Measurements from ENCODE around the gene PLTP.
A peak's percentile ranks its signal among the peaks of the same experiment; 100 is the strongest.

Gene PLTP

GRCh38 chr20:45873409-45874103 is 38.4 kb downstream of the PLTP start:
- TF ChIP-seq, protein P1, sequence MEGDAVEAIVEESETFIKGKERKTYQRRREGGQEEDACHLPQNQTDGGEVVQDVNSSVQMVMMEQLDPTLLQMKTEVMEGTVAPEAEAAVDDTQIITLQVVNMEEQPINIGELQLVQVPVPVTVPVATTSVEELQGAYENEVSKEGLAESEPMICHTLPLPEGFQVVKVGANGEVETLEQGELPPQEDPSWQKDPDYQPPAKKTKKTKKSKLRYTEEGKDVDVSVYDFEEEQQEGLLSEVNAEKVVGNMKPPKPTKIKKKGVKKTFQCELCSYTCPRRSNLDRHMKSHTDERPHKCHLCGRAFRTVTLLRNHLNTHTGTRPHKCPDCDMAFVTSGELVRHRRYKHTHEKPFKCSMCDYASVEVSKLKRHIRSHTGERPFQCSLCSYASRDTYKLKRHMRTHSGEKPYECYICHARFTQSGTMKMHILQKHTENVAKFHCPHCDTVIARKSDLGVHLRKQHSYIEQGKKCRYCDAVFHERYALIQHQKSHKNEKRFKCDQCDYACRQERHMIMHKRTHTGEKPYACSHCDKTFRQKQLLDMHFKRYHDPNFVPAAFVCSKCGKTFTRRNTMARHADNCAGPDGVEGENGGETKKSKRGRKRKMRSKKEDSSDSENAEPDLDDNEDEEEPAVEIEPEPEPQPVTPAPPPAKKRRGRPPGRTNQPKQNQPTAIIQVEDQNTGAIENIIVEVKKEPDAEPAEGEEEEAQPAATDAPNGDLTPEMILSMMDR (IDR thresholded peaks at IDR 0.05; ENCODE audit: low read depth, low read length, missing control alignments), result no peak
- in situ Hi-C loops (cut with HindIII; ENCODE audit: low sequenced_read_pairs), result no loop called here
- no peak for DNase-seq (ENCODE audit: low read depth)
- no peak overlapping the region for H3K4me3 ChIP-seq (ENCODE audit: low read depth, low read length)

GRCh38 chr20:45872626-45873025 is 39.3 kb downstream of the PLTP start:
- H3K4me3 ChIP-seq (ENCODE audit: low read depth, low read length), result no peak overlapping the region
- TF ChIP-seq, protein P1 (IDR thresholded peaks at IDR 0.05; ENCODE audit: low read depth, low read length, missing control alignments), result no peak
- DNase-seq (ENCODE audit: low read depth), result no peak
- in situ Hi-C loops (cut with HindIII; ENCODE audit: low sequenced_read_pairs), result no loop called here

GRCh38 chr20:45867819-45868176 is 44.2 kb downstream of the PLTP start:
- TF ChIP-seq, protein P1 (IDR thresholded peaks at IDR 0.05; ENCODE audit: low read depth, low read length, missing control alignments), result no peak
- no peak overlapping the region for H3K4me3 ChIP-seq (ENCODE audit: low read depth, low read length)
- in situ Hi-C loops (cut with HindIII; ENCODE audit: low sequenced_read_pairs), result no loop called here
- peak; percentile 59 for DNase-seq (ENCODE audit: low read depth)

DNA sequence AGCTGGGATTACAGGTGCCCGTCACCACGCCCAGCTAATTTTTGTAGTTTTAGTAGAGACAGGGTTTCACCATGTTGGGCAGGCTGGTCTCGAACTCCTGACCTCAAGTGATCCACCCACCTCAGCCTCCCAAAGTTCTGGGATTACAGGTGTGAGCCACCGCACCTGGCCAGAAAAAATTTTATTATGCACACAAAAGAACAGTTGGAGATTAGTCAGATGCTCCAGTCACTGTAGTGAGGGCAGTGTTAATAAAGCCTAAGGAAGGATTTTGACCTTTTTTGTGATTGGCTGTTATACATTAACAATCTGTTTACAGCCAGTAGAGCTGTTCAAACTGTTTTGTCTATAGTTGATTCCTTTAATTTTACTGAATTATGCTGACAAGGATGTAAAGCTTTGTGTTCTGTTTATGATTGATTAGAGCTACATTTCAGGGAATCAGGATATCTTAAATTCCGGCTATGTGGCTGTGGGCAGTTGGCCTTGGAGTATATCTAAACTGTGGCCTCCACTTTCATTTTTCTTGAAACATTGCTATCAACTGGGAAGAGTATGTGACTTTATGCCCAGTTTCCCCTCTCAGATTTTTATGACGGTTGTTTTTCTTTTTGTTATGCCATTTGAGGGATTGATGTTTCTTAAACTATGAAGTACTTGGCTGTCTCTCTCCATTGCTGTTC is 44.7 kb downstream of the PLTP start:
- in situ Hi-C loops (cut with HindIII; ENCODE audit: low sequenced_read_pairs), result no loop called here
- TF ChIP-seq, protein P1 (IDR thresholded peaks at IDR 0.05; ENCODE audit: low read depth, low read length, missing control alignments), result no peak
- DNase-seq (ENCODE audit: low read depth), result no peak
- H3K4me3 ChIP-seq (ENCODE audit: low read depth, low read length), result no peak overlapping the region

GRCh38 chr20:45866454-45866853 is 45.5 kb downstream of the PLTP start:
- DNase-seq (ENCODE audit: low read depth), result no peak
- in situ Hi-C loops (cut with HindIII; ENCODE audit: low sequenced_read_pairs), result no loop called here
- TF ChIP-seq, protein P1 (IDR thresholded peaks at IDR 0.05; ENCODE audit: low read depth, low read length, missing control alignments), result no peak
- H3K4me3 ChIP-seq (ENCODE audit: low read depth, low read length), result no peak overlapping the region

GRCh38 chr20:45863543-45864470 is 48.1 kb downstream of the PLTP start:
- H3K4me3 ChIP-seq (ENCODE audit: low read depth, low read length), result no peak overlapping the region
- no peak for DNase-seq (ENCODE audit: low read depth)
- TF ChIP-seq, protein P1 (IDR thresholded peaks at IDR 0.05; ENCODE audit: low read depth, low read length, missing control alignments), result no peak
- in situ Hi-C loops (cut with HindIII; ENCODE audit: low sequenced_read_pairs), result no loop called here
